Hematopoietic multipotent progenitor cell treated with erythropoietin and hydrocortisone succinate and interleukin-3 and kit ligand, for 6 days (in vitro differentiated cells): ENCODE measurements around the gene TMEM107.

ENCODE experiments used
- DNase-seq: peaks from one replicate; pipeline ENCODE4 v3.0.0-alpha.2; 2015

The TMEM107 gene

GRCh38 chr17:8128125-8128784 lies 47.9 kb downstream of the TMEM107 start:
- no peak for DNase-seq

DNA sequence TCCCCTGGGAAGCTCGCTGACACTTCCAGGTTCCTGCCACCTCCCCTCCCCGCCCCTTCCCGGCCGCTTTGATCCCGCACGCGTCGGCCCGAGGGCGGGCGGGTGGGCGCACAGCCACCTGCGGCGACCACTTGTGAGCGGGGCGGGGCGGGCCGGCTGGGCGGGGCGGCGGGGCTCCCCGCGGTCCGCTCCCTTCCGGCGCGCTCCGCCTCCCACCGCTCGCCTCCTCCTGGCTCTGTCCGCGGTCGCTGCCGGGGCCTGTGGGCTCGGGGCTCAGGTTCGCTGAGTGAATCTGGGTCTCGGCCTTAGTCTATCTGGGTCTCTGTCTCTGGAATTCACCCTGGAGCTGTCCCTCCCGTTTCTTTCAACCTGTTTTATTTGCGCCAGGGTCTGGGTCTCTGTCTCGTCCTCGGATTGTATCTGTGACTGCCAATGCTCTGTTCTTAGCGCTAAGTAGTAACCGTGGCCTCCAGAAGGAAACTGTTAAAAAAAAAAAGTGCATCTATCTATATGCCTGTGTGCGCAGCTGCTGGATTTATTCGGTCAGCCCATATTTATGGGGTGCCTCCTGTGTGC lies 49.6 kb downstream of the TMEM107 start:
- DNase-seq = peak; percentile 66

GRCh38 chr17:8125947-8126490 lies 50.2 kb downstream of the TMEM107 start:
- peak; percentile 56 for DNase-seq

DNA sequence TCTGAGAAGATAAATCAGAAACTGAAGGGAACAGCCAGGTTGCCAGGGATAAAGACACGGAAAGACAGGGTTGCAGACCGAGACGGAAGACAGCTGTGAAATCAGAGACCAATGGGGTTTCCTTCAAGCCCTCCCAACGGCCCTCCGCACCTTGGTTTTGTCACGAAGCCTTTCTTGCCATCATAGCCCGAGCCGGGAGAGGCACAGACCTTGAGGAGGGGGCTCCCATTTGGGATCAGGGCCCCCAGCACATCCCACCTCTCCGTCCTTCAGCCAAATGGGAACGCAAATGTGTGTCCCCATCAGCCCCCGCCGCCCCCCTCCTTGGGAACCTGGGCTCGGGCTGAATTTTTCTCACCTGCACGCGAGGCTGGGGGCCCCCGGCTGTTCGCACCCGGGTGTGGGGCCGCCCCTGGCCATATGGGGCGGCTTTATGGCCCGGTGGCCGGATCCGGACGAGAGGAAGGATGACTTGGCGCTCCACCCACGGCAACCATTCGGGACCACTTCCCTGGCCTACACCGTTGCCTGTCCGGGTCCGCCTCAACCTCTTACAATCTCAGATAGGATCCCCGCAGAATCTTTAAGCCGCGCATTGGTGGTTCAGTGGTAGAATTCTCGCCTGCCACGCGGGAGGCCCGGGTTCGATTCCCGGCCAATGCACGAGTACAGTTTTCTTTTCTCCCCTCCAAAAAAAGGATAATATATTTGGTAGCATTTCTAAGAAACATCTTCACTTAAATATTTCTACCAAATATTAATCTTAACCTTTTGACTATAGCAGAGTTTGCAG lies 50.8 kb downstream of the TMEM107 start:
- peak; percentile 83 for DNase-seq

GRCh38 chr17:8124350-8125153 lies 51.6 kb downstream of the TMEM107 start:
- peak; percentile 59 for DNase-seq

DNA sequence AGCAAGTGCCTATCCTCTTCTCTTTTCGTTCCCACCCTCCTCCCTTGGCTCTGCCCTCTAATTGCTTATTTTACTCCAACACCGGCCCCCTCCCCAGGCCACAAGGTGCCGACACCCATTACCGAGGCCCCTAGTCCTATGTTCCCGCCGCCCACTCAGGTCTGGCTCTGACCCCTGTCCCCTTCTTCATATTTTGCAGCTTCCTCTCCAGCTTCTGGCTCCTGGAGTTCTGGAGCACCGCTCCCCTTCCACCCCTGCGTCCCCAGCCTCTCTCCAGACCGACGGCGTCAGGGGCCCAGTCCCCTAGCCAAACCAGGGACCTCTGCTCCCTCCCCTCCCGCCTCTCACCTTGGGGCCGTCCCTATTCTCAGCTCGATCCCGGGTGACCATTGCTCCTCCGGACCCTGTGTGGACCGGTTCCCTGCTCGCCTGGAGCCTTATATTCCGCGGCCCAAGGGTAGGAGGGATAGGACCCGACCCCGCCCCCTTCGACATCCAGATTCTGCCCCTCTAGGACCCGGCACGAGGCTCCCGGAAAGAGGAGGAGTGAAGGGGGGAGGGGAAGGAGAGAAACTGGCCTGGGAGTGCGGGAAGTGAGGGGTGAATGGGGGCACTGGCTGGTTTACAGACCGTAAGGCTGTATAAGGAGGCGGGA lies 52.4 kb downstream of the TMEM107 start, which contains the start of gene HES7:
Gene HES7 (minus strand): TSS at position 412 of the 655 bp plus-strand sequence. CDS start 22 bp downstream, at position 390.
- no peak for DNase-seq

DNA sequence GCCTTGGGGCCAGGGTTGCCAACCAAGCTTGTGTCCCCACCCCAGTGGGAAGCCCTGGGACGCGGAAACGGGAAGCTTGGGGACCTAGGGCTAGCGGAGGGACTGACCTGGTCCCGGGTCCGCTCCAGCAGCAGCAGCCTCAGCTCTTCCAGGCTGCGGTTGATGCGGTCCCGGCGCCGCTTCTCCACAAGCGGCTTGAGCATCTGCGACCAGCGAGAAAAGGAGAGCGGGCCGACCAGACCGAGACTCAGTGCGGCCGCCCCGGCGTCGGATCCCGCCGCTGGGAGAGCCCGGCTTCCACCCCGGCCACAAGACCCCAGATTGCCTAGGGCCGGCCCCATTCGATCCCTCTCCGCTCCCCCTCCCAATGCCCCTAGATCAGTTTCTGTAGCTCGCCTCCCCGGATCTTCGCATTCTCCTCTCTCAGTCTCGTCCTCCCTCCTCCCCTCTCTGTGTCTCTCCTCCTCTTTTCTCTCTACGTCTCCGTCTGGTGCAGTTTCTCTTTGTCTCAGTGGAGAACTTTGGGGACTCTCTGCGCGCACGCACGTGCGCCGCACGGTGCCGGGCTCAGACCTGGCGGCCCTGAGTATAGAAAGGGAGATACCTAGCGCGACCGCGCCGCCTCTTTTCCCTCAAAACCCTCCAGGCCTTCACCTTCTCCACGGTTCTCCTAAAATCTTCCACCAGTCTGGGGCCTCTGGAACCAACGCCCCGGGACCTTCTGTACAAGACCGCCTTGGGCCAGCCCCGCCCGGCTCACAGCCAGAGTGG lies 53.1 kb downstream of the TMEM107 start:
- DNase-seq = peak; percentile 48
